Activated CD4-positive, alpha-beta memory T cell treated with anti-CD3 and anti-CD28 coated beads, Interleukin-2, amount 10 ng/mL, durations not matched to agents 7 days and 5 days (primary cell): Measurements from ENCODE around the gene BTD. TPM values are rescaled to one million over a fixed set of nuclear protein-coding genes. Genes with fewer than 3 reads are reported as not detected.
A peak's percentile ranks its signal among the peaks of the same experiment; 100 is the strongest.

Experiments
- CTCF ChIA-PET: fragments of 350-600 bp; sonication (Branson Sonifier 250); formaldehyde crosslinking; loops from one replicate; lab custom pipeline; 2021; ENCODE audit warnings: antibody characterized with exemption, inconsistent platforms; lab: Charles Lee
- POLR2A ChIA-PET: fragments of 350-600 bp; sonication (Branson Sonifier 250); formaldehyde crosslinking; loops from one replicate; lab custom pipeline; 2021; ENCODE audit warnings: antibody characterized with exemption; lab: Charles Lee
- DNase-seq: peaks from one replicate; pipeline ENCODE4 v3.0.0-alpha.2; 2020
- H3K27ac Mint-ChIP-seq: one replicate; pipeline ENCODE4 v1.8.0; 2021; ENCODE audit warnings: mild to moderate bottlenecking, mixed read lengths
- H3K27me3 Mint-ChIP-seq: one replicate; pipeline ENCODE4 v1.8.0; 2021; ENCODE audit warnings: mixed read lengths
- H3K36me3 Mint-ChIP-seq: one replicate; pipeline ENCODE4 v1.8.0; 2021; ENCODE audit warnings: low read depth, mixed read lengths
- H3K4me1 Mint-ChIP-seq: one replicate; pipeline ENCODE4 v1.8.0; 2021; ENCODE audit warnings: mixed read lengths
- H3K4me3 Mint-ChIP-seq: one replicate; pipeline ENCODE4 v1.8.0; 2021; ENCODE audit warnings: mild to moderate bottlenecking, mixed read lengths
- H3K9me3 Mint-ChIP-seq: one replicate; pipeline ENCODE4 v1.8.0; 2021; ENCODE audit warnings: mixed read lengths
- total RNA-seq, 2 experiments: library from RNA; stranded (reverse); gene quantifications; one replicate each; pipeline ENCODE4 v1.2.3, GENCODE V29; 2021

The BTD gene
- total RNA-seq, 2 experiments from 2014 or later = 11.7 to 12.7 TPM

- peak; percentile 21 for DNase-seq
- Mint-ChIP-seq H3K27me3 (no peaks in the 10 kb centered on the region), H3K27ac (peak overlapping the region; percentile 36), H3K9me3 (no peaks in the 10 kb centered on the region), H3K36me3 (peaks cover 48% of the 10 kb centered on the region), H3K4me3 (no peak overlapping the region), H3K4me1 (peaks cover 28% of the 10 kb centered on the region)
- POLR2A ChIA-PET = no interaction called here
- CTCF ChIA-PET = no interaction called here
Measured at GRCh38 chr3:15685927-15686326, 84.4 kb downstream of the BTD start.

GRCh38 chr3:15690230-15690629 is 88.7 kb downstream of the BTD start:
- H3K27me3 Mint-ChIP-seq = no peaks in the 10 kb centered on the region
- H3K36me3 Mint-ChIP-seq = peaks cover 38% of the 10 kb centered on the region
- ChIA-PET POLR2A (no interaction called here), CTCF (no interaction called here)
- H3K27ac Mint-ChIP-seq = no peak overlapping the region
- DNase-seq = no peak
- H3K4me3 Mint-ChIP-seq = no peak overlapping the region
- no peaks in the 10 kb centered on the region for H3K9me3 Mint-ChIP-seq
- H3K4me1 Mint-ChIP-seq = peaks cover 22% of the 10 kb centered on the region

- H3K4me3 Mint-ChIP-seq = no peak overlapping the region
- peaks cover 18% of the 10 kb centered on the region for H3K4me1 Mint-ChIP-seq
- POLR2A ChIA-PET = no interaction called here
- H3K27me3 Mint-ChIP-seq = no peaks in the 10 kb centered on the region
- H3K27ac Mint-ChIP-seq = no peak overlapping the region
- no peak for DNase-seq
- CTCF ChIA-PET = interaction anchor here (0.6 to 1.1 kb wide), 2 partner anchors 64 to 464 kb away, joined by 4 to 5 read pairs; no protein-coding TSS in a partner anchor
- H3K9me3 Mint-ChIP-seq = no peaks in the 10 kb centered on the region
- H3K36me3 Mint-ChIP-seq = peaks cover 38% of the 10 kb centered on the region
Measured at GRCh38 chr3:15690748-15691147, 89.2 kb downstream of the BTD start.

- Mint-ChIP-seq H3K4me3 (no peak overlapping the region), H3K9me3 (no peaks in the 10 kb centered on the region), H3K27me3 (no peaks in the 10 kb centered on the region), H3K4me1 (peaks cover 5% of the 10 kb centered on the region), H3K27ac (no peak overlapping the region), H3K36me3 (peaks cover 40% of the 10 kb centered on the region)
- POLR2A ChIA-PET = no interaction called here
- no peak for DNase-seq
- CTCF ChIA-PET = no interaction called here
Measured at GRCh38 chr3:15693355-15693754, 91.8 kb downstream of the BTD start.

- POLR2A ChIA-PET = no interaction called here
- H3K27me3 Mint-ChIP-seq = no peaks in the 10 kb centered on the region
- DNase-seq = no peak
- H3K9me3 Mint-ChIP-seq = no peaks in the 10 kb centered on the region
- H3K36me3 Mint-ChIP-seq = peaks cover 40% of the 10 kb centered on the region
- H3K4me3 Mint-ChIP-seq = no peak overlapping the region
- peaks cover 5% of the 10 kb centered on the region for H3K4me1 Mint-ChIP-seq
- H3K27ac Mint-ChIP-seq = no peak overlapping the region
- CTCF ChIA-PET = no interaction called here
Measured at GRCh38 chr3:15694628-15695027, 93.1 kb downstream of the BTD start.

Other genes starting within 250 kb of the BTD start
- 10 to 100 TPM; 16.1 TPM for gene METTL6, start 174.2 kb upstream of the BTD start, total RNA-seq
- 10 to 100 TPM; 31.0 to 33.0 TPM for gene EAF1, start 174.1 kb upstream of the BTD start, total RNA-seq
- gene COLQ, start 80.0 kb upstream of the BTD start, total RNA-seq = 1 to 10 TPM; 3.6 to 5.2 TPM
- 10 to 100 TPM; 25.8 to 29.1 TPM for gene HACL1, start 176 bp upstream of the BTD start, total RNA-seq
- gene ANKRD28, start 196.2 kb downstream of the BTD start, total RNA-seq = 10 to 100 TPM; 56.5 to 56.6 TPM